Activated naive CD8-positive, alpha-beta T cell treated with anti-CD3 and anti-CD28 coated beads, Interleukin-2, amount 10 ng/mL, durations not matched to agents 7 days and 5 days (primary cell): ENCODE measurements around the gene SGK1. TPM values are rescaled to one million over a fixed set of nuclear protein-coding genes. Genes with fewer than 3 reads are reported as not detected.
A peak's percentile ranks its signal among the peaks of the same experiment; 100 is the strongest.

Source experiments
- ATAC-seq: fragments of 150-1000 bp; cut with Tn5 transposase; one replicate; pipeline ENCODE4 v1.10.0; 2021; ENCODE audit warnings: low read depth, moderate library complexity
- POLR2A ChIA-PET: fragments of 350-600 bp; sonication (Branson Sonifier 250); formaldehyde crosslinking; loops from one replicate; lab custom pipeline; 2021; ENCODE audit warnings: antibody characterized with exemption; lab: Charles Lee
- DNase-seq: peaks from one replicate; pipeline ENCODE4 v3.0.0; 2021
- H3K27ac Mint-ChIP-seq: one replicate; pipeline ENCODE4 v1.8.0; 2022; ENCODE audit warnings: mild to moderate bottlenecking, mixed read lengths
- H3K27me3 Mint-ChIP-seq: one replicate; pipeline ENCODE4 v1.8.0; 2022; ENCODE audit warnings: mild to moderate bottlenecking, moderate library complexity, mixed read lengths
- H3K36me3 Mint-ChIP-seq: one replicate; pipeline ENCODE4 v1.8.0; 2021; ENCODE audit warnings: mild to moderate bottlenecking, mixed read lengths
- H3K4me1 Mint-ChIP-seq: one replicate; pipeline ENCODE4 v1.8.0; 2021; ENCODE audit warnings: mixed read lengths
- H3K4me3 Mint-ChIP-seq: one replicate; pipeline ENCODE4 v1.8.0; 2022; ENCODE audit warnings: mild to moderate bottlenecking, moderate library complexity, mixed read lengths
- H3K9me3 Mint-ChIP-seq: one replicate; pipeline ENCODE4 v1.8.0; 2021; ENCODE audit warnings: mixed read lengths
- total RNA-seq, 2 experiments: library from RNA; stranded (reverse); gene quantifications; one replicate each; pipeline ENCODE4 v1.2.3, GENCODE V29; 2021

The SGK1 gene
- total RNA-seq, 2 experiments from 2014 or later, result 31.5 to 35.1 TPM

GRCh38 chr6:134177753-134178160, 140.2 kb downstream of the SGK1 start:
- POLR2A ChIA-PET, result interaction anchor here (0.6 to 1.6 kb wide), 7 partner anchors 10 to 826 kb away, joined by 3 to 9 read pairs (median 4); no protein-coding TSS in a partner anchor
- Mint-ChIP-seq H3K4me3 (peak overlapping the region; percentile 96), H3K27me3 (no peaks in the 10 kb centered on the region), H3K4me1 (peaks cover 36% of the 10 kb centered on the region), H3K27ac (peak overlapping the region; percentile 94), H3K9me3 (no peaks in the 10 kb centered on the region), H3K36me3 (peaks cover 11% of the 10 kb centered on the region)
- DNase-seq (no peak), ATAC-seq (no peak)

- no peak for DNase-seq
- Mint-ChIP-seq H3K4me1 (peaks cover 39% of the 10 kb centered on the region), H3K4me3 (peak overlapping the region; percentile 96), H3K36me3 (peaks cover 14% of the 10 kb centered on the region), H3K27ac (peak overlapping the region; percentile 94), H3K9me3 (no peaks in the 10 kb centered on the region), H3K27me3 (no peaks in the 10 kb centered on the region)
- ATAC-seq, result no peak
- POLR2A ChIA-PET, result interaction anchor here (0.6 to 1.6 kb wide), 6 partner anchors 9 to 826 kb away, joined by 3 to 9 read pairs (median 4); no protein-coding TSS in a partner anchor
These were observed 140.7 kb downstream of the SGK1 start for GRCh38 chr6:134177236-134177635.

DNA sequence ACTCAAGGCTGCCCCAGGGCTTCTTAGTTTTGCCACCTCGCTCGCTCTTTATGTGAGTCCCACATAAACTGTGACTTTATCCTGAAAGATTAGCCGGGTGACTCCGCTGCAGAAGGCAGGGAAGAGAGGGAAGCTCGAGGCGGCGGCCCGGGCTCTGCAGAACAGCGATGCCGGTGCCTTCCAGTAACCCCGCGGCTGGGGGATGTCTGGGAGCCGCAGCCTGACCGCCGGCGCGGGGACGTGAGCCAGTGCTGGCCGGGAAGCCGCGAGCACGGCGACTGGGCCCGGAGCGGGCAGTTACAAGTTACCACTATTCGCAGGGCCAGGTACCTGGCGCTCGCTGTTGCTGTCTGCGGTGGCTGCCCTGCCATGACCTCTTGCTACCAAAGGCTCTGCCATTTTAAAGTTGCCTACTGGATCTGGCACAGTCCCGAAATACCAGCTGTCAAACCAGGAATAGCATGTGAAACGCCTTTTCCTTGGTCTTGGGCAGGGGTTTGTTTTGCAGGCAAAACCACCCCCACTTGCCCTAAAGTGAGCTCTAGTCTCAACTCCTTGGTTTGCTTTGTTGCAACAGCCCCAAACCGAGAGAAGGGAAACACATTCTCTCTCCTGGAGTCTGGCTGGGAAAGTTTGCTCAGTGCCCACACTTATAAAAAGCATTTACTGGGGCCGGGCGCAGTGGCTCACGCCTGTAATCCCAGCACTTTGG, 141.5 kb downstream of the SGK1 start:
- DNase-seq, result no peak

GRCh38 chr6:134175532-134176263, 142.2 kb downstream of the SGK1 start:
- Mint-ChIP-seq H3K9me3 (no peaks in the 10 kb centered on the region), H3K4me3 (peak overlapping the region; percentile 99), H3K27ac (peak overlapping the region; percentile 91), H3K27me3 (no peaks in the 10 kb centered on the region), H3K4me1 (peaks cover 50% of the 10 kb centered on the region), H3K36me3 (peaks cover 26% of the 10 kb centered on the region)
- ATAC-seq, result peak; percentile 3
- POLR2A ChIA-PET, result no interaction called here
- peak; percentile 44 for DNase-seq

More for the DNA sequence above, 141.5 kb downstream of the SGK1 start:
- POLR2A ChIA-PET, result interaction anchor here (0.9 to 1.2 kb wide), 2 partner anchors 73 to 197 kb away, joined by 3 read pairs; no protein-coding TSS in a partner anchor
- Mint-ChIP-seq H3K4me1 (peaks cover 46% of the 10 kb centered on the region), H3K27ac (peak overlapping the region; percentile 94), H3K36me3 (peaks cover 19% of the 10 kb centered on the region), H3K9me3 (no peaks in the 10 kb centered on the region), H3K4me3 (peak overlapping the region; percentile 99), H3K27me3 (no peaks in the 10 kb centered on the region)
- no peak for ATAC-seq

DNA sequence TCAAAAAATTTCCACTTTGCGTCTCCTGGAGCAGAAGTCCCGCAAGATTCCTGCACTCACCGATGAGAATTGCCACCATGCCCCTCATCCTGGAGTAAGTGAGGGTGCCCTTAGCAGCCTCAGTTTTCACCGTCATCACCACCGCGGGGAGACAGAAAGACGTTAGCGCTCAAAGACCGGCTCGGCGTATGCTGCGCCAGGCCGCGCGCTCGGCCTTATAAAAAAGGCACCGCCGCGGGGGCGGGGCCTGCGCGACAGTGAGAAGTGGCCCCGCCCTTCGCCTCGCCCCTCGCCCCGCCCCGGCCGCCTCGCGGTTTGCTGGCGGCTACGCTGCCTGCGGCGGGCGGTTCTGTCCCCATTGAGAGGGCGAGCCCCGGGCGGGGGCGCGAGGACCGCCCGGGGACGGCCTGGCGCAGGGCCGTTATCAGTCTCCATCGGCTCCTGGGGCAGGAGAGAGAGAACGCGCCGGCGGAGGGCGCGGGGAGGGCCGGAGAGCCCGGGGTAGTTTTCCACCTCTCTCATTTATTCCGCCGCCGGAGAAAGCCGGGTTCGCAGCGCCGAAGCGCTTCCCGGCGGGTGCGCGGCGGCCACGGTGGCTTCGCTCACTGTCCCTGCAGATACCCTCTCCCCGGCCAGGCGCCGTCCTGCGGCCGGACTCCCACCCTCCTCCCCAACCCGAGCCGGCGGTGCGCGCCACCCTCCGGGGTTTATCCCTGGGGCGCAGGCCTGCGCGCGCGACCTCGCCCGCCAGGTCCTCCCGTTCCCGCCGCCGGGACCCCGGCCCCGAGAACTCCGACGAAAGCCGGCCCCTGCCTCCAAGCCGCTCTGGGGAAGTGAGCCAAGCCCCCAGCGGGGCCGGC, 143.0 kb downstream of the SGK1 start:
- ATAC-seq, result peak; percentile 75
- DNase-seq, result peak; percentile 97
- Mint-ChIP-seq H3K4me1 (peaks cover 55% of the 10 kb centered on the region), H3K9me3 (no peaks in the 10 kb centered on the region), H3K36me3 (peaks cover 29% of the 10 kb centered on the region), H3K4me3 (peak overlapping the region; percentile 99), H3K27me3 (no peaks in the 10 kb centered on the region), H3K27ac (peak overlapping the region; percentile 98)
- POLR2A ChIA-PET, result interaction anchor here (0.6 to 1.6 kb wide), 5 partner anchors 261 to 1376 kb away, joined by 3 to 12 read pairs (median 3); partner anchors contain the start of gene SLC18B1

DNA sequence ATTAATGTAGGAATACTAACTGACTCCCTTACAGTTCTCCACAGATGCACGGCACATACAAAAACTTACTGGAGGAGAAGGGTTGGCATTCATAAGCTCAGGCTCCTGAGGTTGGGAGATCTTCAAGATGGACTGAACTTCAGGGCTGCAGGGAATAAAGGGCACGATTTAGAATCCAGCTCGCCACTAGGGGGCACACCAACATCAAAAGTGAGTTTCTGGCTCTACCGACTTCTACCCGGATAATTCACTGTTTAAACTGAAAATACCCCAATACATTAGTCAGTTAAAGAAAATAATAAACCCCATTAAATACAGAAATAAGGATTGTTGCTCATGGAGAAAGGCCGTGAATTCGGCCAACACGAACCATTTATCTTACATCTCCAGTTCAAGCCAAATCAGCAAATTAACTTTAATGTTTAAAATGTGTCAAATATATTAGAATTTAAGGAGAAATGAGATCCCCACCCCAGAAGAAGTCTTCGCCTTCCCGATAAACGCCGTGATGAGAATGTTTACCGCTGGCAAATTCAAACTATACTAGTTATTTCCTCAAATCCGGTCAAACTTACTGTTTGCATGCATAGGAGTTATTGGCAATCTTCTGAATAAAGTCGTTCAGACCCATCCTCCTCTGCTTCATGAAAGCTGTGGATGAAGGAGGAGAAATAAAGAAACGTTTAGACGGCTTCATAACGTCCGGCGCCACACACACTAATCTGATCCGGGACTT, 143.8 kb downstream of the SGK1 start:
- Mint-ChIP-seq H3K4me3 (peak overlapping the region; percentile 99), H3K27me3 (no peaks in the 10 kb centered on the region), H3K4me1 (peaks cover 55% of the 10 kb centered on the region), H3K27ac (peak overlapping the region; percentile 98), H3K9me3 (no peaks in the 10 kb centered on the region), H3K36me3 (peaks cover 32% of the 10 kb centered on the region)
- peak; percentile 28 for ATAC-seq
- DNase-seq, result peak; percentile 82
- POLR2A ChIA-PET, result interaction anchor here (0.6 to 1.6 kb wide), 6 partner anchors 262 to 1375 kb away, joined by 3 to 12 read pairs (median 4); partner anchors contain the start of gene SLC18B1

DNA sequence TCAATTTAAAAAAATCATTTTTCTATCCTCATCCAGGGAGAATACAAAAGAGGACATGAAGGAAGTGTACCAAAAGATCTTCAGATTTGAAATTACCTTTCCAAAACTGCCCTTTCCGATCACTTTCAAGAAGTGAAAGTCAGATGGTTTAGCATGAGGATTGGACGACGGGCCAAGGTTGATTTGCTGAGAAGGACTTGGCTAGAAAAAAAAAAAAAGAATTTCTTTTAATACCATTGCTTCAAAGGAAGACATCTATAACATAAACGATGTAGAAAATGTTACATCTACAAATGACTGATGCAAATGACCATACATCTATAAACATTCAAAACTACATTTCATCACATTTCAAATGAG, 144.6 kb downstream of the SGK1 start:
- Mint-ChIP-seq H3K27me3 (no peaks in the 10 kb centered on the region), H3K36me3 (peaks cover 34% of the 10 kb centered on the region), H3K4me1 (peaks cover 50% of the 10 kb centered on the region), H3K9me3 (no peaks in the 10 kb centered on the region), H3K4me3 (peak overlapping the region; percentile 99), H3K27ac (no peak overlapping the region)
- ATAC-seq (no peak), DNase-seq (no peak)
- POLR2A ChIA-PET, result interaction anchor here (1.1 to 1.6 kb wide), 3 partner anchors 262 to 468 kb away, joined by 3 to 12 read pairs (median 4); no protein-coding TSS in a partner anchor

GRCh38 chr6:134172706-134173365, 145.1 kb downstream of the SGK1 start:
- peak overlapping the region; percentile 99 for H3K4me3 Mint-ChIP-seq
- no peaks in the 10 kb centered on the region for H3K9me3 Mint-ChIP-seq
- H3K27me3 Mint-ChIP-seq, result no peaks in the 10 kb centered on the region
- POLR2A ChIA-PET, result no interaction called here
- no peak for ATAC-seq
- H3K27ac Mint-ChIP-seq, result peak overlapping the region; percentile 43
- H3K4me1 Mint-ChIP-seq, result peaks cover 46% of the 10 kb centered on the region
- peaks cover 36% of the 10 kb centered on the region for H3K36me3 Mint-ChIP-seq
- no peak for DNase-seq

- H3K27me3 Mint-ChIP-seq, result no peaks in the 10 kb centered on the region
- peak overlapping the region; percentile 43 for H3K27ac Mint-ChIP-seq
- H3K4me3 Mint-ChIP-seq, result peak overlapping the region; percentile 99
- no peaks in the 10 kb centered on the region for H3K9me3 Mint-ChIP-seq
- no peak for DNase-seq
- peaks cover 39% of the 10 kb centered on the region for H3K36me3 Mint-ChIP-seq
- peaks cover 39% of the 10 kb centered on the region for H3K4me1 Mint-ChIP-seq
- ATAC-seq, result no peak
- POLR2A ChIA-PET, result no interaction called here
These were observed 145.7 kb downstream of the SGK1 start for GRCh38 chr6:134172020-134172705.

- ATAC-seq (no peak), DNase-seq (no peak)
- POLR2A ChIA-PET, result no interaction called here
- no peaks in the 10 kb centered on the region for H3K9me3 Mint-ChIP-seq
- no peaks in the 10 kb centered on the region for H3K27me3 Mint-ChIP-seq
- peak overlapping the region; percentile 18 for H3K4me3 Mint-ChIP-seq
- H3K36me3 Mint-ChIP-seq, result peaks cover 42% of the 10 kb centered on the region
- H3K4me1 Mint-ChIP-seq, result peaks cover 36% of the 10 kb centered on the region
- H3K27ac Mint-ChIP-seq, result no peak overlapping the region
These were observed 146.4 kb downstream of the SGK1 start for GRCh38 chr6:134171517-134171916.

DNA sequence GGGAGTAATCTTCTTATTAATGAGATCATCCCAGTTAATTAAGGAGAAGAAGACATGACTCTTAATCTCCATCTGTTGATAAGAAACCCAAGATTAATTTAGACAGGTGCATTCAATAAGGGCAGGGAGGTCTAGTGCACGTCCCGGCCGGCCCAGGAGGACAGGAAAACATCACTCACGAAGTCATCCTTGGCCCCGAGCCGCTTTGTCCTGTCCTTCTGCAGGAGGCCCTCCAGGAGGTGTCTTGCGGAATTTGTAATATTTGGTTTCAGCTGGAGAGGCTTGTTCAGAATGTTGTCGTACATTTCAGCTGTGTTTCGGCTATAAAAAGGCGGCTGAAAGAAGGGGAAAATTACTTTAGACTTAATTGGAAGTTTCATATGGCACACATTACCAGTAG, 147.1 kb downstream of the SGK1 start:
- H3K27me3 Mint-ChIP-seq, result no peaks in the 10 kb centered on the region
- ATAC-seq (no peak), DNase-seq (no peak)
- no peak overlapping the region for H3K27ac Mint-ChIP-seq
- H3K9me3 Mint-ChIP-seq, result no peaks in the 10 kb centered on the region
- POLR2A ChIA-PET, result no interaction called here
- peak overlapping the region; percentile 18 for H3K4me3 Mint-ChIP-seq
- H3K4me1 Mint-ChIP-seq, result peaks cover 33% of the 10 kb centered on the region
- H3K36me3 Mint-ChIP-seq, result peaks cover 42% of the 10 kb centered on the region
